Retinal pigment epithelial cell (primary cell): ENCODE data around the gene CLDN3.
A peak's percentile ranks its signal among the peaks of the same experiment; 100 is the strongest.

Source experiments
- DNase-seq: peaks from one replicate; pipeline ENCODE4 v3.0.0-alpha.2; 2010; ENCODE audit warnings: low read depth
- H3K4me3 ChIP-seq: 2 replicates; pipeline ENCODE4 v1.5.1; 2011; ENCODE audit warnings: mild to moderate bottlenecking, low read length, control low read depth, moderate library complexity
- CTCF ChIP-seq: conservative IDR thresholded peaks from 2 replicates; pipeline ENCODE4 v1.5.1; 2011; ENCODE audit warnings: low read depth, low read length, control low read depth, inconsistent platforms

Gene CLDN3

GRCh38 chr7:73770002-73770859 is at the start of gene CLDN3:
CLDN3 (minus strand) TSS chr7:73770270; CDS start chr7:73770049, 221 bp downstream.
- TF ChIP-seq CTCF: no peak
- H3K4me3 ChIP-seq: peak within 1 kb of the TSS; percentile 48
- DNase-seq: peak; percentile 10

GRCh38 chr7:73817121-73817520 is 47.1 kb upstream of the CLDN3 start:
- DNase-seq: no peak
- no peak overlapping the region for H3K4me3 ChIP-seq
- TF ChIP-seq CTCF: no peak

- TF ChIP-seq CTCF: no peak
- no peak for DNase-seq
Measured at GRCh38 chr7:73815436-73815835, 45.4 kb upstream of the CLDN3 start.

GRCh38 chr7:73812996-73813395 is 42.9 kb upstream of the CLDN3 start:
- H3K4me3 ChIP-seq: no peak overlapping the region
- no peak for DNase-seq
- no peak for TF ChIP-seq CTCF

More at GRCh38 chr7:73815436-73815835, 45.4 kb upstream of the CLDN3 start:
- H3K4me3 ChIP-seq: no peak overlapping the region

GRCh38 chr7:73811760-73812168 is 41.7 kb upstream of the CLDN3 start:
- DNase-seq: no peak
- peak; percentile 85 for TF ChIP-seq CTCF

GRCh38 chr7:73810998-73811360 is 40.9 kb upstream of the CLDN3 start:
- no peak overlapping the region for H3K4me3 ChIP-seq
- no peak for DNase-seq
- no peak for TF ChIP-seq CTCF

More at GRCh38 chr7:73811760-73812168, 41.7 kb upstream of the CLDN3 start:
- H3K4me3 ChIP-seq: no peak overlapping the region

- H3K4me3 ChIP-seq: no peak overlapping the region
- no peak for TF ChIP-seq CTCF
- DNase-seq: no peak
Measured at GRCh38 chr7:73809467-73809951, 39.4 kb upstream of the CLDN3 start.
